Activated CD8-positive, alpha-beta memory T cell treated with anti-CD3 and anti-CD28 coated beads for 36 hours (primary cell): ENCODE measurements around the gene IP6K2. TPM values are rescaled to one million over a fixed set of nuclear protein-coding genes. Genes with fewer than 3 reads are reported as not detected.
"Not testable (repeated sequence)": the region's sequence is repeated elsewhere in the genome, so short reads cannot be mapped to it uniquely, and the experiment has no call there.

Source experiments
- CTCF ChIA-PET: fragments of 350-600 bp; sonication (Branson Sonifier 250); formaldehyde crosslinking; loops from one replicate; lab custom pipeline; 2021; ENCODE audit warnings: antibody characterized with exemption; lab: Charles Lee
- POLR2A ChIA-PET: fragments of 350-600 bp; sonication (Branson Sonifier 250); formaldehyde crosslinking; loops from one replicate; lab custom pipeline; 2021; ENCODE audit warnings: antibody characterized with exemption; lab: Charles Lee
- total RNA-seq, 2 experiments: library from RNA; stranded (reverse); gene quantifications; one replicate each; pipeline ENCODE4 v1.2.3, GENCODE V29; 2021

Gene IP6K2
- total RNA-seq, result 10 to 100 TPM; 42.8 to 47.9 TPM

DNA sequence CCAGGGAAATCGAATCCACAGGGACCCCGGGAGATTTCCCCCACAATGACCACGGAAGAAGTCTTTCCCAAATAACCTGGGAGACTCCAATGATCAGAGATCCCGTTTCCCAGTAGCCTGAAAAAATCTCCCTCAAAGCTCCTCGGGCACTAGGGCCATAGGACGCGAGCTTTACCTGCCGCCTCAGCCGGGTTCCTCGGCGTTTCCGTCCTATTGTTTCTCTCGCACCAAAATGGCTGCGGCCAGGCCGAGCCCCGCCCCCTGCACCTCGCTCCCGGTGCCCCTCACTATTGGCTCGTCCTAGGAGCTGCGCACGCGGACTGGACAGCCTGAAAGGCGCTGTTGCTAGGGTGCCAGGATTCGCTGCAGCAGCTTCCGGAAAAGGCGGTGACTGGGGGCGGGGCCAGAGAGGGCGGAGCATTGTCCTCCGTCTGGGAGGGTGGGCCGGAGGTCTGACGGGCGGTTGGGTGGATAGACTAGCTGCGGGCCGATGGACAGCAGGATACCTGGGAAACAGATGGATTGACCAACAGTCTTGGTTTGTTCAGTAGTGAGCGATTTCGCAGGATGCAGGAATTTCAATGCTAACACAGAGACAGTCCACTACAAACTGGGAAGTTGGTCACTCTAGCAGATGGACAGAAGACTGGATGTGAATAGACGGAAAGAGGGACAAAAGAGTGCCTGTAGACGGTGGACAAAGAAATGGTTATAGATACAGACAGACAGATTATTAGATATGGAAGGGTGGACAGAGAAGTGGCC, at the start of gene IP6K2:
IP6K2 (minus strand) TSS at position 240 of the 765 bp plus-strand sequence. CDS start 21,930 bp downstream, outside the sequence.
- POLR2A ChIA-PET, result interaction anchor here (0.5 to 1.6 kb wide), 7 partner anchors 8 to 304 kb away, joined by 3 to 6 read pairs (median 3); partner anchors contain the start of genes NDUFAF3 and WDR6
- CTCF ChIA-PET, result interaction anchor here (0.5 to 1.8 kb wide), 2 partner anchors 23 to 52 kb away, joined by 4 to 5 read pairs; no protein-coding TSS in a partner anchor

- ChIA-PET POLR2A (no interaction called here), CTCF (no interaction called here)
Observed at GRCh38 chr3:48765376-48765775, 48.4 kb upstream of the IP6K2 start.

GRCh38 chr3:48762816-48763215, 45.8 kb upstream of the IP6K2 start:
- ChIA-PET POLR2A (no interaction called here), CTCF (no interaction called here)

GRCh38 chr3:48759991-48760540, 43.0 kb upstream of the IP6K2 start:
- POLR2A ChIA-PET, result not testable (repeated sequence)
- CTCF ChIA-PET, result interaction anchor here (0.6 kb wide), 1 partner anchor 1139 kb away, joined by 3 read pairs; no protein-coding TSS in a partner anchor

DNA sequence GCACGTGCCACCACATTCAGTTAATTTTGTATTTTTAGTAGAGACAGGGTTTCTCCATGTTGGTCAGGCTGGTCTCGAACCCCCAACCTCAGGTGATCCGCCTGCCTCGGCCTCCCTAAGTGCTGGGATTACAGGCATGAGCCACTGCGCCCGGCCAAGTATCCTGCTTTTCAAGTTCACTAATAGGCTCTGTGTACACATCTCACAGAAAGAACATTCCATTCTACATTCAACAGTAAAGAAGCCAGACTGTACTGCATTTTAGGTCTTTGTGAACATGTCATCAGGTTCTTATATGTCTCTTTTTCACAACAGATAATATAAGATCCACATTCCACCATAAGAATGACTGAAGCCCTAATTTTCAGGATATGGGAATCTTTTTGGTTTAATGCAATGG, 42.5 kb upstream of the IP6K2 start:
- CTCF ChIA-PET, POLR2A ChIA-PET: not testable (repeated sequence)

GRCh38 chr3:48759071-48759470, 42.0 kb upstream of the IP6K2 start:
- POLR2A ChIA-PET, result interaction anchor here (0.7 kb wide), 1 partner anchor 100 kb away, joined by 4 read pairs; no protein-coding TSS in a partner anchor
- CTCF ChIA-PET, result no interaction called here

- POLR2A ChIA-PET, result interaction anchor here (0.7 kb wide), 1 partner anchor 148 kb away, joined by 4 read pairs; no protein-coding TSS in a partner anchor
Observed at GRCh38 chr3:48756640-48757039, 39.6 kb upstream of the IP6K2 start.

DNA sequence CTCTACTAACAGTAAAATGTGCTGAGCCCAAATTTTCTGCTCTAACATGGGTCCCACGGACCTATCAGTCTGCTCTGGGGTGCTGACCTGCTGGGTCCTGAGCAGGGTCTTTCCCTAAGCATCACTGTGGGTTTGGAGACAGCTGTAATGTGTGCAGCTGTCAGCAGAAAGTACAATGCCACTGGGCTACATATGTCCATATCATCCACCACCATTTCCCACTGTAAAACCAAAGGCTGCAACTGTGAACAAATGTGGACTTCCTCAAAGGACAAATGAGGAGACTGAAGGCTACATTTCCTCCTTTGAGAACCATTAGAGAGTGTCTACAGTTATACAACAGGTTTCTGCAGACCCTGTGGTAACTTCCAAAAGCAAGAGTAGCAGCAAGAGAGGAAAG, 33.8 kb upstream of the IP6K2 start:
- POLR2A ChIA-PET, result no interaction called here

More at GRCh38 chr3:48756640-48757039, 39.6 kb upstream of the IP6K2 start:
- CTCF ChIA-PET, result no interaction called here

GRCh38 chr3:48748754-48749153, 31.7 kb upstream of the IP6K2 start:
- POLR2A ChIA-PET, result no interaction called here
- CTCF ChIA-PET, result interaction anchor here (0.7 to 1.9 kb wide), 2 partner anchors 9 to 226 kb away, joined by 3 to 9 read pairs; no protein-coding TSS in a partner anchor

More for the DNA sequence above, 33.8 kb upstream of the IP6K2 start:
- CTCF ChIA-PET, result no interaction called here

- CTCF ChIA-PET, result interaction anchor here (0.6 to 1.1 kb wide), 3 partner anchors 12 to 622 kb away, joined by 3 to 5 read pairs (median 3); no protein-coding TSS in a partner anchor
Observed at GRCh38 chr3:48747706-48748105, 30.7 kb upstream of the IP6K2 start.

GRCh38 chr3:48747015-48747615, 30.1 kb upstream of the IP6K2 start:
- ChIA-PET CTCF (interaction anchor here (0.6 to 1.1 kb wide), 2 partner anchors 11 to 493 kb away, joined by 3 to 5 read pairs; no protein-coding TSS in a partner anchor), POLR2A (interaction anchor here (0.6 kb wide), 1 partner anchor 172 kb away, joined by 5 read pairs; no protein-coding TSS in a partner anchor)

More at GRCh38 chr3:48747706-48748105, 30.7 kb upstream of the IP6K2 start:
- POLR2A ChIA-PET, result interaction anchor here (0.5 kb wide), 1 partner anchor 18 kb away, joined by 3 read pairs; no protein-coding TSS in a partner anchor

- ChIA-PET POLR2A (no interaction called here), CTCF (interaction anchor here (1.2 kb wide), 1 partner anchor 57 kb away, joined by 3 read pairs; no protein-coding TSS in a partner anchor)
Observed at GRCh38 chr3:48743773-48744172, 26.8 kb upstream of the IP6K2 start.

DNA sequence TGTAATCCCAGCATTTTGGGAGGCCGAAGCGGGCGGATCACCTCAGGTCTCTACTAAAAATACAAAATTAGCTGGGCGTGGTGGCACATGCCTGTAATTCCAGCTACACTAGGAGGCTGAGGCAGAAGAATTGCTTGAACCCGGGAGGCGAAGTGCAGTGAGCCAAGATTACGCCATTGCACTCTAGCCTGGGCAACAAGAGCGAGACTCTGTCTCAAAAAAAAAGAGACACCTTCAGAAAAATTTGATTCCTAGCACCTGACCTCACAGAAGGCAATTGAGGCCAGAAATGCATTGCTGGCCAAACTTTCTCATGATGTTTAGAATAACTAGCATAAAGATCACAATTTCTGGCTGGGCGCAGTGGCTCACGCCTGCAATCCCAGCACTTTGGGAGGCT, 24.2 kb upstream of the IP6K2 start:
- POLR2A ChIA-PET, result not testable (repeated sequence)

DNA sequence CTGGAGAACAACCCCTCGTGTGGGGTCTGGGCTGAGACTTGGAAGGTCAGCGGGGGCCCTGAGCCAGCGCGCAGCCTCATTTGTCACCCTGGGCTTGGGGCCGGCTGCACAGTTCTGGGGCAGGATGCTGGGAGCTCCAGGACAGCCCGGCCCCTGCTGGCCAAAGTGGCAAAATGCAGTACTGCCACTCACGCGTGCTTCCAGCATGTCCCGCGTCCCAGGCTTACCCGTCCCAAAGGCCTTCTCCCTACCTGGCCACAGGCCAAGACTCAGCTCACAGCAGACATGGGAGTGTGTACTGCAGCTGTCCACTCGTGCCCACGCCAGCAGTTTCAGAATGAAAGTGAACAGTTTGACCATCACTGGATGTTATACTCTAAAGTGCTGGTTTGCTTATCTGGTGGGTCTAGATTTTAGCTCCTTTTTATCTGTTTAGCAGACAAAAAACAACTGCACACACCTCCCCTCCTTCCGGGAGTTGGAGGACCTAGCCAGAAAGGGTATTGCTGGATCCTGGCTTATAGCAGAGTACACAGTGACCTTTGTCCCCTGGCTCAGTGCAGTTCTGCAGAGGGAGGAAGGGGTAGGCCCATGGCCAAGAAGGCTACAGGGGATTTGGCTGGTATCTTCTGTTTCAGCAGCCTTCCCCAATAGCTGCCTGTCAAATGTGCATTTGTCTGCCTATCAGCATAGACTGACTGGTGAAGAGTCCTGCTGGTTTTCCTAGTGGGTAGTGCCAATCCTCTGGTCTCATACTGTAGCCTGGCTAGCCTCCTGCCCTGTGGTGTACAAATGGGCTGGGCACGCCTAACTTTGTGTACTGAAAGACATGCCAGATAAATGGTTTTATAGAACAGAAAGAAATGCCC, 23.2 kb upstream of the IP6K2 start:
- POLR2A ChIA-PET, result interaction anchor here (1.2 kb wide), 1 partner anchor 23 kb away, joined by 6 read pairs; the partner anchor contains the start of gene IP6K2
- CTCF ChIA-PET, result interaction anchor here (0.6 to 2.1 kb wide), 7 partner anchors 9 to 344 kb away, joined by 3 to 9 read pairs (median 4); partner anchors contain the start of genes IP6K2 and NCKIPSD

More for the DNA sequence above, 24.2 kb upstream of the IP6K2 start:
- CTCF ChIA-PET, result not testable (repeated sequence)

DNA sequence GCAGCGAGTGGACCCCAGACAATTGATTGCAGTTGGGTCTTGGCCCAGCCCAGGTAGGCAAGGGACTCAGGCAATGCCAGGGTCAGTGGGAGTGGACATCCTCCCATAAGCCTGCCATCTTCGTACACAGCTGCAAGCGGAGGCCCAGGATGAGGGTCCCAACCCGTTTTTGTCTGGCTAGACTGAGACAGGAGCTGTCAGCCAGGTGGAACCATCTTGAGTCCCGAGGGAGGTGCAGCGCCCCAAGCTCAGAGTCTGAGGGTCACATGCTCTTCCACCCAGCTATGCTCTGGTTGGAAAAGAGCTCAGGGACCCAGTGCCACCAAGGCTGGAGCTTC, 22.6 kb upstream of the IP6K2 start:
- CTCF ChIA-PET, result interaction anchor here (0.9 to 2.1 kb wide), 6 partner anchors 8 to 344 kb away, joined by 3 to 9 read pairs (median 4); partner anchors contain the start of genes IP6K2 and NCKIPSD
- POLR2A ChIA-PET, result interaction anchor here (0.5 to 1.2 kb wide), 2 partner anchors 23 to 541 kb away, joined by 4 to 6 read pairs; partner anchors contain the start of gene IP6K2

GRCh38 chr3:48738926-48739616, 22.1 kb upstream of the IP6K2 start:
- CTCF ChIA-PET, result interaction anchor here (0.9 to 2.1 kb wide), 5 partner anchors 8 to 68 kb away, joined by 3 to 9 read pairs (median 5); partner anchors contain the start of genes IP6K2 and NCKIPSD

GRCh38 chr3:48738144-48738536, 21.1 kb upstream of the IP6K2 start:
- ChIA-PET CTCF (interaction anchor here (1.2 kb wide), 1 partner anchor 63 kb away, joined by 4 read pairs; no protein-coding TSS in a partner anchor), POLR2A (no interaction called here)

More at GRCh38 chr3:48738926-48739616, 22.1 kb upstream of the IP6K2 start:
- POLR2A ChIA-PET, result interaction anchor here (0.5 to 1.2 kb wide), 2 partner anchors 22 to 542 kb away, joined by 4 to 6 read pairs; partner anchors contain the start of gene IP6K2
